GM19463 (cell line): ENCODE measurements around the gene RIC8B.
"Not testable (repeated sequence)": the region's sequence is repeated elsewhere in the genome, so short reads cannot be mapped to it uniquely, and the experiment has no call there.

Source experiments
- ATAC-seq: cut with Tn5 transposase; IDR thresholded peaks from one replicate; pipeline ENCODE4 v1.9.1; 2021; ENCODE audit warnings: mild to moderate bottlenecking, moderate library complexity; ENCODE audit not compliant: unreplicated experiment

The RIC8B gene

GRCh38 chr12:106897981-106898901 is 123.8 kb downstream of the RIC8B start:
- ATAC-seq, result no peak

GRCh38 chr12:106900554-106900953 is 126.1 kb downstream of the RIC8B start:
- no peak for ATAC-seq

- no peak for ATAC-seq
Observed at GRCh38 chr12:106901276-106901675, 126.8 kb downstream of the RIC8B start.

GRCh38 chr12:106902053-106902452 is 127.6 kb downstream of the RIC8B start:
- ATAC-seq, result no peak

GRCh38 chr12:106903241-106903945 is 128.9 kb downstream of the RIC8B start:
- peak; percentile 73 for ATAC-seq

GRCh38 chr12:106906715-106907114 is 132.2 kb downstream of the RIC8B start:
- no peak for ATAC-seq

GRCh38 chr12:106907411-106907810 is 132.9 kb downstream of the RIC8B start:
- no peak for ATAC-seq

- ATAC-seq, result no peak
Observed at GRCh38 chr12:106907846-106908245, 133.4 kb downstream of the RIC8B start.

- ATAC-seq, result no peak
Observed at GRCh38 chr12:106908561-106908960, 134.1 kb downstream of the RIC8B start.

GRCh38 chr12:106910202-106910601 is 135.7 kb downstream of the RIC8B start:
- peak; percentile 59 for ATAC-seq

GRCh38 chr12:106911581-106911980 is 137.1 kb downstream of the RIC8B start:
- ATAC-seq, result no peak

- ATAC-seq, result no peak
Observed at GRCh38 chr12:106913456-106913855, 139.0 kb downstream of the RIC8B start.

GRCh38 chr12:106914796-106915634 is 140.5 kb downstream of the RIC8B start:
- peak; percentile 70 for ATAC-seq

GRCh38 chr12:106915635-106916026 is 141.1 kb downstream of the RIC8B start:
- ATAC-seq, result peak; percentile 18

GRCh38 chr12:106917503-106917902 is 143.0 kb downstream of the RIC8B start:
- ATAC-seq, result no peak

GRCh38 chr12:106918746-106919145 is 144.3 kb downstream of the RIC8B start:
- ATAC-seq, result no peak

GRCh38 chr12:106919910-106920544 is 145.5 kb downstream of the RIC8B start:
- ATAC-seq, result no peak

- not testable (repeated sequence) for ATAC-seq
Observed at GRCh38 chr12:106921976-106922375, 147.5 kb downstream of the RIC8B start.

- ATAC-seq, result not testable (repeated sequence)
Observed at GRCh38 chr12:106923594-106923993, 149.1 kb downstream of the RIC8B start.

- no peak for ATAC-seq
Observed at GRCh38 chr12:106924268-106924861, 149.9 kb downstream of the RIC8B start.
